Measurements from ENCODE around the gene GPC1.

The GPC1 gene

DNA sequence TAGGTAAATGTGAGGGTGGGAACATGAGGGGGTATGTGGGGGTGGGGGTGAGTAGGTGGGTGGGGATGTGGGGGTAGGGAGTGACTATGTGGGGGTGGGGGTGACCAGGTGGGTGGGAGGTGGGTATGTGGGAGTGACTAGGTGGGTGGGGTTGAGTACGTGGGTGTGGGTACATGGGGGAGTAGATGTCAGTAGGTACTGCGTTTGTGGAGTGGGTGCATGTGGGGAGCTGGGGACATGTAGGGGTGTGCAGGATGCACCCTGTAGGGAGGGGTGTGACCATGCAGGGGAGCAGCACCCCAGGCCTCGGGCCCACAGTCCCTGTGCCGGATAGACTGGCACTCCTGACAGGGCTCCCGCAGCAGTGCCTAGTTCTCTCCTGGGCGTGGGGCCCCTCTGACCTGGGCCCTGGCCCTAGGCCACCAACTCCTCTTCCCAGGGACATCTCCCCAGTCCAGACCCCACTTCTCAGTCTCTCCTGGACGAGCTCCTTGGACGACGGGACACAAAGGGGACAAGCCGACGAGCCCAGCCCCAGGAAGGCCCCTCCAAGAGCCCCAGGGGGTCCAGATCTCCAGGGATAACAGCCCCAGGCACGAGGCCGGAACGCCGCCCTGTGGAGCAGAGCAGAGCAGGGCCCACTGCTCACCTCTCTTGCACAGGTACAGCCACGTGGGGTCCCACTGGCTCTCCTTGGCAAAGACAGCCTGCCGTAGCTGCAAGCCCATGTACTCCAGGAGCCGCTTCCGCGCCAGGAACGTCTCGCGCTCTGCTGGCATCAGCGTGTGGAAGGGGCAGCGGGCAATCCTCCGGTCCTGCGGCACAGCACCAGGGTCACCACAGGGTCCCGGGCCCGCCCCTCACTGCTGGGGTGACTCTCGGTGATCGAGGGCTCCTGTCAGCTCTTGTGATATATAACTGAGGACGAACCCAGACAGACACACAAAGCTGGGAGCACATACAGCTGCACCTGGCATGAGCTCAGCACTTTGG is 64.1 kb downstream of the GPC1 start:
- peaks cover 12% of the 10 kb centered on the region for H3K36me3 Mint-ChIP-seq
- H3K27me3 Mint-ChIP-seq = no peaks in the 10 kb centered on the region
- no peak overlapping the region for H3K4me3 Mint-ChIP-seq
- CTCF ChIA-PET = no interaction called here
- no peaks in the 10 kb centered on the region for H3K9me3 Mint-ChIP-seq
- no peak overlapping the region for H3K27ac Mint-ChIP-seq
- H3K4me1 Mint-ChIP-seq = no peaks in the 10 kb centered on the region
- peak; percentile 5 for DNase-seq

DNA sequence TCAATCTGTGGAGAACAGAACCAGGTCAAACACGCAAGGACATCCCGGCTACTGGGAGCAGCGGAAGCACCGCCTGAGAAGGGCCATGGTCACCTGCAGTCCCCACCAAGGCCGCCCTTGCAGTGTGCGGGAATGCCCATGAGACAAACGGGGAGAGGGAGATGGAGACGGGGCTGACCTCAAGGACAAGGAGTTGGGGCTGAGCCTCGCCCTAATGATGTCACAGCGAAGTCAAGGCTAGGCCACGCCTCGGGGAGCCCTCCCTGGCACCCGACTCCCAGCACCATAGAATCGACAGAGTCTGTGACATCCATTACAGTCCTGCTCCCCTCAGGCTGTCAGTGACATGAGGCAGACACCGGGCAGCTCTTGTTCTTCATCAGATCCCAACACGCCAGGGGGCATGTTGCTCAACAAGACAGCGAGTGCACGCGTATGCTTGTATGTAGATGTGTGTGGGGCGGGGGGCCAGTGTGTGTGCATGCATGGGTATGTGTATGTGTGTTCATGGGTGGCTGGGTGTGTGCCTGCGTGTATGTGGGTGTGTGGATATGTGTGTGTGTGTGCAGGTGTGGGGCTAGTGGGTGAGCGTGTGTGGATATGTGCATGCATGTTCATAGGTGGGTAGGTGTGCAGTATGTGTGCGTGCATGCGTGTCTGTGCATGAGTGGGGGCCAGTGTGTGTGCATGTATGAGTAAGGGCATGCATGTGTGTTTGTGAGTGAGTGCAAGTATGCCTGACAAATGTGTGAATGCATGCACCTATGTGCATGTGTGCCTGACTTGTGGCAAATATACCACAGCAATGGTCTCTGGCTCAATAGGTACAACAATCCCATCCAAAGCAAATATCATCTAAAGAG is 65.3 kb downstream of the GPC1 start:
- CTCF ChIA-PET = no interaction called here
- Mint-ChIP-seq H3K4me1 (no peaks in the 10 kb centered on the region), H3K27me3 (no peaks in the 10 kb centered on the region), H3K27ac (no peak overlapping the region), H3K4me3 (no peak overlapping the region), H3K9me3 (no peaks in the 10 kb centered on the region), H3K36me3 (peaks cover 8% of the 10 kb centered on the region)
- DNase-seq = peak; percentile 14

DNA sequence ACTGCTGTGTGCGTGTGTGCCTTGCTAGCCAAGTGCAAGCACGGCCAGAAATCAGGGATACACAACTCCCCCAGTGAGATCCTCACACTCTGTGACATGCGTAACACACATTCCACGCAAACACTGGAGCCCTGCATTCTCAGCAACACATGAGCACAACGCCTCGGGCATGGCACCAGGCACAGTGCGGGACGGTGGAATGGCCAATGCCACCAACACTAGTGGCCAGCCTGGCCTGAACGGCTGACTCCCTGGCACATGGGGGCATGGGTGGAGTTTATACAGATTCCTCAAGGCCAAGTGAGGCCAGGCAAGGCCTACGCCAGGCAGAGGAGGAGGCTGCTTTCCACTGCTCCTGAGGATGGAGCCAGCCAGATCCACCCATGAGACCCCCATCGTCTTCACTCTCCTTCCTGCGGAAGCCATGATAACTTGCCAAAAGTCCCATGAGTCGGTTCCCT is 66.1 kb downstream of the GPC1 start:
- peaks cover 8% of the 10 kb centered on the region for H3K36me3 Mint-ChIP-seq
- no peaks in the 10 kb centered on the region for H3K9me3 Mint-ChIP-seq
- H3K4me3 Mint-ChIP-seq = no peak overlapping the region
- CTCF ChIA-PET = no interaction called here
- H3K27me3 Mint-ChIP-seq = no peaks in the 10 kb centered on the region
- no peak overlapping the region for H3K27ac Mint-ChIP-seq
- no peaks in the 10 kb centered on the region for H3K4me1 Mint-ChIP-seq
- peak; percentile 6 for DNase-seq

DNA sequence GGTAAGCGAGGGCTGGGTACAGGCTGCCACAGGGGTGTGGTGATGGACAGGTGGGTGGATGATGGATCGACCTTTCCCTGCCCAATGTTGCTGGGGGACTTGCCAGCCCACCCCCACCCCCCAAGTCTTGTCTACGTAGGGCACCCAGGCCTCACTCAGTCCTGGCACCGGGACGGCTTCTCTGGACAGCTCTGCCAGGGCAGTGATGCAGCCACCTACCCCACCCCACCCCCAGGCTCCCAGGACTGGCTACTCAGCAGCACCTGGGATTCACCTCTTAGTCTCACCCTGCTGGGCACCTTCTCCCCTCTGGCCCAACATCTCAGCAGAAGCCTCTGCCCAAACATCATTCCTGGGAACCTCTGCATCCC is 66.6 kb downstream of the GPC1 start:
- Mint-ChIP-seq H3K27ac (no peak overlapping the region), H3K4me1 (no peaks in the 10 kb centered on the region), H3K36me3 (peaks cover 8% of the 10 kb centered on the region), H3K9me3 (no peaks in the 10 kb centered on the region), H3K27me3 (no peaks in the 10 kb centered on the region), H3K4me3 (no peak overlapping the region)
- peak; percentile 2 for DNase-seq
- CTCF ChIA-PET = no interaction called here

GRCh38 chr2:240502430-240503121 is 67.1 kb downstream of the GPC1 start:
- no peaks in the 10 kb centered on the region for H3K4me1 Mint-ChIP-seq
- peaks cover 5% of the 10 kb centered on the region for H3K36me3 Mint-ChIP-seq
- no peak overlapping the region for H3K4me3 Mint-ChIP-seq
- DNase-seq = peak; percentile 8
- H3K27me3 Mint-ChIP-seq = no peaks in the 10 kb centered on the region
- H3K9me3 Mint-ChIP-seq = no peaks in the 10 kb centered on the region
- CTCF ChIA-PET = interaction anchor here (0.8 kb wide), 1 partner anchor 12 kb away, joined by 4 read pairs; no protein-coding TSS in a partner anchor
- no peak overlapping the region for H3K27ac Mint-ChIP-seq

DNA sequence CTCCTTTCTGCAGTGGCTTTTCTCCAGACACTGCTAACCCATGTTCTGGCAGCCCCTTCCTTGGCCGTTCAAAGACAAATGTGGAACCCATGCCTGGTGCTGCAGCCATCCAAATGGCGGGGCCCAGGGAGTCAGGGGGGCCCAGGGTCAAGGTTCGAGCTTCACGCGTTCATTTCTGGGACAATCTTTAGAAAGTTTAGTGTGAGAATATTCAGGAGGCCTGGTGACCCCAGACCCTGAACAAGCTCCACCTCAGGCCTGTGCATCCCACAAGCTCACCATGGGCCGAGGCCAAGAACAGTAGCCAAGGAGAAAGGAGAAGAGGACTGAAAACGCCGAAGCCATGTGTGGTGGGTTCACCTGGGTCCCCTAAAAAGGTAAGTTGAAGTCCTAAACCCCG is 67.9 kb downstream of the GPC1 start:
- CTCF ChIA-PET = interaction anchor here (0.8 kb wide), 1 partner anchor 11 kb away, joined by 4 read pairs; no protein-coding TSS in a partner anchor
- no peak overlapping the region for H3K27ac Mint-ChIP-seq
- H3K4me1 Mint-ChIP-seq = no peaks in the 10 kb centered on the region
- no peaks in the 10 kb centered on the region for H3K27me3 Mint-ChIP-seq
- DNase-seq = peak; percentile 9
- H3K4me3 Mint-ChIP-seq = no peak overlapping the region
- no peaks in the 10 kb centered on the region for H3K9me3 Mint-ChIP-seq
- no peaks in the 10 kb centered on the region for H3K36me3 Mint-ChIP-seq

GRCh38 chr2:240503848-240504247 is 68.4 kb downstream of the GPC1 start:
- peak; percentile 6 for DNase-seq
- Mint-ChIP-seq H3K9me3 (no peaks in the 10 kb centered on the region), H3K36me3 (no peaks in the 10 kb centered on the region), H3K27ac (no peak overlapping the region), H3K4me3 (no peak overlapping the region), H3K4me1 (no peaks in the 10 kb centered on the region), H3K27me3 (no peaks in the 10 kb centered on the region)
- CTCF ChIA-PET = no interaction called here

DNA sequence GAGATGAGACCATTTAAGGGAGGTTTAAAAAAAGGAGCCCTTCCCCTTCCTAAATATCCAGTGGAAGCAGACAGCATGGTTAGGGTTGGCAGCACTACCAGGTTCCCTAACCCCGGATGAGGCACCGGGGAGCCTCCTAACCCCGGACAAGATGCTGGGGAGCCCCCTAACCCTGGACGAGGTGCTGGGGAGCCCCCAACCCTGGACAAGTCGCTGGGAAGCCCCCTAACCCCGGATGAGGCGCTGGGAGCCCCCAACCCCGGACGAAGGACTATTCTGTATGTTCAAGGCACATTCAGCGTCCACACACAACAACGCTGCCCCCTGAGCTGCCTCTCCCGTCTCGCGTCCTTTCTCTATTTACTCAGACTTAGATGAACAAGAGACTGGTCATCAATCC is 70.4 kb downstream of the GPC1 start:
- H3K9me3 Mint-ChIP-seq = no peaks in the 10 kb centered on the region
- DNase-seq = peak; percentile 11
- H3K36me3 Mint-ChIP-seq = no peaks in the 10 kb centered on the region
- H3K4me3 Mint-ChIP-seq = no peak overlapping the region
- H3K27ac Mint-ChIP-seq = no peak overlapping the region
- CTCF ChIA-PET = no interaction called here
- H3K4me1 Mint-ChIP-seq = no peaks in the 10 kb centered on the region
- H3K27me3 Mint-ChIP-seq = no peaks in the 10 kb centered on the region

DNA sequence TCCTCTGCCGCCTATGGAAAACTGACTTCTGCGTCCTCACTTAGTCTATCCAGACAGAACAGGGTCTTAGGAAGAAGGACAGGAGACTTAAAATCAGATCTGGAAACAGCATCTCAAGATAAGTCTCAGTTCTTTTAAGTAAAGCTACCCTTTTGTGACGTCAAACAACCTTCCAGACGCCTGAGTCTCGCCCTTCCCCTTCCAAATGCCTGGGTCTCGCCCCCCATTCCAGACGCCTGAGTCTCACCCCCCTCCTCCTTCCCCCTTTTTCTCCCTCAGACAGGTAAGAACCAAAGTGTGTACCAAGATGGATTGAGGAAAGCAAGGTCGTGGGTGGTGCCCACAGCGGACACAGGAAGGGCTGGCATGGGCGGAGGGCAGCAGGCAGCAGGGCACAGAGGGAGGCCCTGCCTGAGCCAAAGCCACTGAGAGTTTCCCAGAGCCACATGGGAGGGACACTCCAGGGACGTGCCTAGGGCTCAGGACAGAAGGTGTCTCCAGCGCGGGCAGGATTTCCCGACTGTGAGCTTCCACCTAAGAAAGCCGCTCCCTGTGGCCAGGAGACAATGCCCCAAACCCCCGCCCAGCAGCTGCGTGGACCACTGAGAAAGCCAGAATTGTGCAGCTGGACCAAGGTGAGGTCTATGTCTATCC is 71.1 kb downstream of the GPC1 start:
- CTCF ChIA-PET = no interaction called here

GRCh38 chr2:240507060-240507777 is 71.8 kb downstream of the GPC1 start:
- Mint-ChIP-seq H3K4me3 (no peak overlapping the region), H3K27me3 (no peaks in the 10 kb centered on the region), H3K9me3 (no peaks in the 10 kb centered on the region), H3K36me3 (no peaks in the 10 kb centered on the region), H3K4me1 (no peaks in the 10 kb centered on the region), H3K27ac (no peak overlapping the region)
- DNase-seq = peak; percentile 6
- CTCF ChIA-PET = no interaction called here

More for the DNA sequence above, 71.1 kb downstream of the GPC1 start:
- Mint-ChIP-seq H3K9me3 (no peaks in the 10 kb centered on the region), H3K4me1 (no peaks in the 10 kb centered on the region), H3K36me3 (no peaks in the 10 kb centered on the region), H3K4me3 (no peak overlapping the region), H3K27me3 (no peaks in the 10 kb centered on the region), H3K27ac (no peak overlapping the region)
- DNase-seq = peak; percentile 18

- Mint-ChIP-seq H3K27me3 (no peaks in the 10 kb centered on the region), H3K27ac (no peak overlapping the region), H3K9me3 (no peaks in the 10 kb centered on the region), H3K36me3 (no peaks in the 10 kb centered on the region), H3K4me3 (no peak overlapping the region), H3K4me1 (no peaks in the 10 kb centered on the region)
- CTCF ChIA-PET = no interaction called here
- DNase-seq = peak; percentile 16
These were observed 72.4 kb downstream of the GPC1 start for GRCh38 chr2:240507778-240508251.

DNA sequence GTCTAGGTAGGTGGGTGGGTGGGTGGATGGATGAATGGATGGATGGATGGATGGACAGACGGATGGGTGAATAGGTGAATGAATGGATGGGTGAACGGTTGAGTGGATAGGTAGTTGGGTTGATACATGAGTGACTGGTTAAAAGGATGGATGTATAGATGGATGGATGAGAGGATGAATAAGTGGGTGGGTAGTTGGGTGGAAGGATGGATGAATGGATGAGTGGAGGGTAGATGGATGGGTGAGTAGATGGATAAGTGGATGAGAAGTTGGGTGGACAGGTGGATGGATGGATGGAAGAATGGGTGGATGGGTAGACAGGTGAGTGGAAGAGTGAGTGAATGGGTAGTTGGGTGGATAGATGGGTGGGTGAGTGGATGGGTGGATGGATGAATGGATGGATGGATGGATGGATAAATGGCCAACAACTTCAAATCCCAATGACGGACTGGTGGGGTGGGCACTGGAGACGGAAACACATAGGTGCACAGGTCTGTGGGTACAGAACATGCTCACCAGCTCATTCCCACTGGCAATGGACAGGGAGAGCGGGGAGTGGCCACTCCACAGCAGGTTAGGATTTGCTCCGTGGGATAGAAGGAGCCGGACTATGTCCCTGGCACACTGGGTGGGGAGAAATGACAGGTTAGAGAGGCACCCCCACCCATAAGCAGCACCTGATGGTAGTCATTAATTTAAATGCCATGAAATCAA is 73.5 kb downstream of the GPC1 start:
- peaks cover 8% of the 10 kb centered on the region for H3K4me1 Mint-ChIP-seq
- H3K36me3 Mint-ChIP-seq = peaks cover under 1% of the 10 kb centered on the region
- H3K27ac Mint-ChIP-seq = no peak overlapping the region
- no peak overlapping the region for H3K4me3 Mint-ChIP-seq
- DNase-seq = no peak
- CTCF ChIA-PET = no interaction called here
- H3K27me3 Mint-ChIP-seq = no peaks in the 10 kb centered on the region
- H3K9me3 Mint-ChIP-seq = no peaks in the 10 kb centered on the region

Data from activated naive CD4-positive, alpha-beta T cell treated with anti-CD3 and anti-CD28 coated beads, Interleukin-2, amount 10 ng/mL, durations not matched to agents 7 days and 5 days (primary cell).